Endometrial microvascular endothelial cells (primary cell): Measurements from ENCODE around the gene SRF. TPM values are rescaled to one million over a fixed set of nuclear protein-coding genes. Genes with fewer than 3 reads are reported as not detected.

Experiments used
- in situ Hi-C: cut with HindIII; loops from 2 replicates; pipeline ENCODE4 v1.10.0; 2017; ENCODE audit warnings: low sequenced_read_pairs, low pct_unique_long_range_greater_than_20kb; ENCODE audit errors: inconsistent ontology term
- total RNA-seq: library from RNA; depleted of rRNA; stranded (reverse); fragments of >200 nt; gene quantifications from one replicate; pipeline ENCODE4 v1.2.3, GENCODE V29; 2015; ENCODE audit errors: inconsistent ontology term

The SRF gene
- total RNA-seq, 1 donor from 2014 or later: 28.9 TPM

GRCh38 chr6:43229803-43230620 is 58.9 kb downstream of the SRF start:
- in situ Hi-C loops: no loop called here

DNA sequence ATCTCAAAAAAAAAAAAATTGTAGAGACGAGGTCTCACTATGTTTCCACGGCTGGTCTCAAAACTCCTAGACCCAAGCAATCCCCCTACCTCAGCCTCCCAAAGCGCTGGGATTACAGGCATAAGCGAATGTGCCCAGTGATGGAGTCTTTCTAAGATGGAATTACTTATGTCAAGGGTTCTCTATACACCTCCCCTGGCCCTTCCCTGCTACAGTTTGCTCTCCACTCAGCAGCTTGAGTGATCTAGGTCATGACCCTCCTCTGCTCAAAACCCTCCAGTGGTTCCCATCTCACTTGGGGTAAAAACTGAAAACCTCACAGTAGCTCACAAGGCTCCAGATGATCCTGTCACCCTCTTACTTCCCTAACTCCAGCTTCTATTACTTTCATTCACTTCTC is 60.0 kb downstream of the SRF start:
- in situ Hi-C loops: no loop called here

Other genes with a start within 250 kb of the SRF start
- 53.7 TPM for gene CNPY3, start 241.8 kb upstream of the SRF start, total RNA-seq
- 0.84 TPM for gene GNMT, start 210.5 kb upstream of the SRF start, total RNA-seq
- 12.2 TPM for gene PEX6, start 192.1 kb upstream of the SRF start, total RNA-seq
- gene PPP2R5D, start 186.7 kb upstream of the SRF start, total RNA-seq: 97.0 TPM
- 69.5 TPM for gene MEA1, start 157.3 kb upstream of the SRF start, total RNA-seq
- gene KLHDC3, start 157.0 kb upstream of the SRF start, total RNA-seq: 98.8 TPM
- 114 TPM for gene RRP36, start 149.6 kb upstream of the SRF start, total RNA-seq
- gene CUL7, start 117.4 kb upstream of the SRF start, total RNA-seq: 15.8 TPM
- 29.3 TPM for gene MRPL2, start 111.8 kb upstream of the SRF start, total RNA-seq
- 18.6 TPM for gene KLC4, start 111.6 kb upstream of the SRF start, total RNA-seq
- gene PTK7, start 95.0 kb upstream of the SRF start, total RNA-seq: 43.1 TPM
- gene CUL9, start 10.9 kb downstream of the SRF start, total RNA-seq: 31.2 TPM
- gene DNPH1, start 58.2 kb downstream of the SRF start, total RNA-seq: 121 TPM
- gene TTBK1, start 72.2 kb downstream of the SRF start, total RNA-seq: not detected
- not detected for gene SLC22A7, start 127.0 kb downstream of the SRF start, total RNA-seq
- not detected for gene CRIP3, start 137.6 kb downstream of the SRF start, total RNA-seq
- 8.8 TPM for gene ZNF318, start 198.4 kb downstream of the SRF start, total RNA-seq